NCI-H510A (cell line): ENCODE results near the gene TP53INP2.
"Not testable (repeated sequence)": the region's sequence is repeated elsewhere in the genome, so short reads cannot be mapped to it uniquely, and the experiment has no call there.

Source experiments
- DNase-seq: peaks from one replicate; lab custom pipeline; 2025; lab: John Stamatoyannopoulos, UW

TP53INP2 gene

GRCh38 chr20:34705397-34706301 is 1.5 kb downstream of the TP53INP2 start:
- DNase-seq, result no peak

GRCh38 chr20:34706302-34706875 is 2.2 kb downstream of the TP53INP2 start:
- DNase-seq, result no peak

GRCh38 chr20:34706912-34707784 is 3.0 kb downstream of the TP53INP2 start:
- DNase-seq, result no peak

- DNase-seq, result peak; percentile 15
These were observed 4.5 kb downstream of the TP53INP2 start for GRCh38 chr20:34708621-34709043.

GRCh38 chr20:34709044-34709830 is 5.1 kb downstream of the TP53INP2 start:
- DNase-seq, result peak; percentile 81

GRCh38 chr20:34709831-34710567 is 5.9 kb downstream of the TP53INP2 start:
- DNase-seq, result peak; percentile 74

GRCh38 chr20:34710568-34710839 is 6.4 kb downstream of the TP53INP2 start:
- DNase-seq, result no peak

- no peak for DNase-seq
These were observed 6.9 kb downstream of the TP53INP2 start for GRCh38 chr20:34710861-34711574.

- no peak for DNase-seq
These were observed 7.8 kb downstream of the TP53INP2 start for GRCh38 chr20:34711813-34712430.

GRCh38 chr20:34712525-34713192 is 8.5 kb downstream of the TP53INP2 start:
- no peak for DNase-seq

GRCh38 chr20:34713194-34713943 is 9.2 kb downstream of the TP53INP2 start:
- DNase-seq, result no peak

- DNase-seq, result not testable (repeated sequence)
These were observed 9.9 kb downstream of the TP53INP2 start for GRCh38 chr20:34713944-34714515.

- no peak for DNase-seq
These were observed 11.2 kb downstream of the TP53INP2 start for GRCh38 chr20:34715384-34715783.

GRCh38 chr20:34716921-34717229 is 12.7 kb downstream of the TP53INP2 start:
- DNase-seq, result no peak

- no peak for DNase-seq
These were observed 13.3 kb downstream of the TP53INP2 start for GRCh38 chr20:34717230-34718095.

GRCh38 chr20:34719242-34720017 is 15.3 kb downstream of the TP53INP2 start:
- not testable (repeated sequence) for DNase-seq

GRCh38 chr20:34720266-34720665 is 16.1 kb downstream of the TP53INP2 start:
- no peak for DNase-seq
